ENCODE results near the gene FGFR1OP2.

FGFR1OP2 gene

DNA sequence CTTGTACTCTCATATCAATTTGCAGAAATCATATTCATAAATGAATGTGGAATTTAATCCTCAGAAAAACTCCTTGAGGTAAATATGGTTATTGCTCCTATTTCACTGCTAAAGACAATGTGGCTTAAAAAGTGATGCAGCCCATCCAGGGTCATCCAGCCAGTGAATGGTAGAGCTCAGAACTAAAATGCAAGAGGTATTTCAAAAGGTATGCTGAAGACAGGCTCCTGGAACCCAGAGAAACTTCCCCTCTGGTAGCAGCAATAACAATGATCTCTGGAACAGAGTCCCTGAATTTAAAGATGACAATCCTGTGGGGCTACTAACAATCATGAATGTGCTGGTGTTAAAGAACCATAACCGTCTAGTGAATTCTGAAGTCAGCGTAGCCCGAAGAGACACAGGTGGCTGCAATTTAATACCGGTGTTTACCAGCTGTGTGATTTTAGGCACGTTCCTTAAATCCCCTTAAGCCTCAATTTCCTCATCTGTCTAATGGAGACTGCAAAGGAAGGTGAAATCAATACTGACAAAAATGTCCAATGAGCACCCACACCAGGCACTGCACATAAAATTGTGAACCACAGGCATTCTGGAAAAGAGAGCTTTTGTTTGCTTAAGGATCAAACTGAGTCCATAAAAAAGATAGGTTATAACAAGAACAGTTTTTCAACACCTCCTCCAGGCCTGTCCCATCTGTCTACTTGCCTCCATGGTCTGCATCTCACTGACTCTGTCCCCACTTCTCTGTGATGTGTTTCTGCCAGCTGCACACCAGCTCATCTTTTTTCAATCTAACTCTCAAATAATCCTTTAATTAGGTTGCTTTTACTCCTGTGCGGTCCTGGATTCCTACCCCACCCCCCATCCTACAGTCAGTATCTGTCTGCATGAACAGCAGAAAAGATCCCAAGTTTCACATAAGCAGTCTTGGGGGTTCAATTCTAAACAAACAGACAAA lies 65.4 kb downstream of the FGFR1OP2 start:
- no peak for DNase-seq (ENCODE audit: low read depth)

- DNase-seq (ENCODE audit: low read depth) = no peak
These were observed 67.2 kb downstream of the FGFR1OP2 start for GRCh38 chr12:27005495-27005894.

DNA sequence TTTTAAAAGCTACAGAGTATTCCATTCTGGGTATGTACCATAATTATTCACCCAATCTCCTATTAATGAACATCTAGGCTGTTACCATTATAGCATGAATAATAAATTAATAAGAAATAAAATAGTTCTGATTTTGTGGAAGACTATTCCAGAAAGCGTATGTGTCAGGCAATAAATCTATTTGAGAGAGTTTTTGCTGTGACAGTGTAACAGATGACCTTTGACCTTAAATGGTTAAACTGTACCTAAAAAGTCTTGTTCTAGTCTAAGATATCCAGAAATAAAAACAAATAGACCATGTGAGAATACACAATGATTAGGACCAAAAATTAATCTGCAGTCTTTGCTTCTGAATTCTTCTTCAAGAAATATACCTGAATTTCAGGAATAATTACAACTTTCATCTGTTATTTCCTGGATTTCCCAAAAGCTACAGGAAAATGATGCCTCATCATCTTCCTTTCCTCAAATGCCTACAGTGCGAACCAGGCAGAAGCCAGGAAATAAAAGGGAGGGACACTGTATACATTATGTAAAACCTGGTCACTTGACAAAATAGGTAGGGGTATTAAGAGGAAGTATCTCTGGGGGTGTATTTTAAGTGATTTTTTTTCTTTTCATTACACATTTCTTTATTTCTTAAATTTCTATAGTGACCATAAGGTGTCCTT lies 68.7 kb downstream of the FGFR1OP2 start:
- DNase-seq (ENCODE audit: low read depth) = no peak

DNA sequence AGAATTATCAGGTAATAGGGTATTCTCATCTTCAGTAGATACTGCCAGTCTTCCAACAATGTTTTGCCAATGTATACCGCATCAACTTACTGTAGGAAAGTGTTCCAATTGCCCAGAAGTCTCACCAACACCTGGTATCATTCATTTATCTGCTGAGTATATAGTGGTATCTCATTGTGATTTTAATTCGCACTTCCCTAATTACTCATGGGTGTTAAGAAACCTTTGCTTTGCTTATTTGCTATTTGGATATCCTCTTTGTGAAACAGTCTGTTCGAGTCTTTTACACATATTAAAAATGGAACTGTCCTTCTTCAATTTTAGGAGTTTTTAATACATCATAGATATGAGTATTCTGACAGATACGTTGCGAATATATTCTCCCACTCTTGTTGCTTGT lies 69.8 kb downstream of the FGFR1OP2 start:
- no peak for DNase-seq (ENCODE audit: low read depth)

- DNase-seq (ENCODE audit: low read depth) = no peak
These were observed 71.6 kb downstream of the FGFR1OP2 start for GRCh38 chr12:27009881-27010301.

- no peak for DNase-seq (ENCODE audit: low read depth)
These were observed 74.1 kb downstream of the FGFR1OP2 start for GRCh38 chr12:27012239-27012981.

- DNase-seq (ENCODE audit: low read depth) = no peak
These were observed 74.6 kb downstream of the FGFR1OP2 start for GRCh38 chr12:27012982-27013255.

DNA sequence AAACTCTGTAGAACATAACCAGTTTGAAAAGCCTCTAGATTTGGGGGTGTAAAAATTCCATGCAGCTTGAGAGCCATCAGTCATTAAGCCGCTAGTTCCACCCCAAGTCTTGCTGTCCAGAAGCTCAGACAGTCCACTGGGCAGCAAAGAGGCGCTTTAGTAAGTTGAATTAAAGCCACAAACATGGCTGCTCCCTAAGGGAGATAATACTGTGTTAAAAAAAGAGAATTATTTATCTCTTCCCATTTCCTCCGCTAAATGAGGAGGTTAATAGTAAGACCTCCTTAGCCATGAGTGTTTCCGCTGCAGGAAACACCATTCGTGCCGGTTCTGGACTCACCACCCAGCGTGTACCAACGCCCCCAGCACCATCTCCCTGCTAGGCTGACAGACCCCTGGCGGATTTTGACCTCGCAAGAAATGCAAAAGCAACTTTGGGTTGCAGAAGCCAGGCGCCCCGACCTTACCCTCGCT lies 75.4 kb downstream of the FGFR1OP2 start:
- DNase-seq (ENCODE audit: low read depth) = no peak

DNA sequence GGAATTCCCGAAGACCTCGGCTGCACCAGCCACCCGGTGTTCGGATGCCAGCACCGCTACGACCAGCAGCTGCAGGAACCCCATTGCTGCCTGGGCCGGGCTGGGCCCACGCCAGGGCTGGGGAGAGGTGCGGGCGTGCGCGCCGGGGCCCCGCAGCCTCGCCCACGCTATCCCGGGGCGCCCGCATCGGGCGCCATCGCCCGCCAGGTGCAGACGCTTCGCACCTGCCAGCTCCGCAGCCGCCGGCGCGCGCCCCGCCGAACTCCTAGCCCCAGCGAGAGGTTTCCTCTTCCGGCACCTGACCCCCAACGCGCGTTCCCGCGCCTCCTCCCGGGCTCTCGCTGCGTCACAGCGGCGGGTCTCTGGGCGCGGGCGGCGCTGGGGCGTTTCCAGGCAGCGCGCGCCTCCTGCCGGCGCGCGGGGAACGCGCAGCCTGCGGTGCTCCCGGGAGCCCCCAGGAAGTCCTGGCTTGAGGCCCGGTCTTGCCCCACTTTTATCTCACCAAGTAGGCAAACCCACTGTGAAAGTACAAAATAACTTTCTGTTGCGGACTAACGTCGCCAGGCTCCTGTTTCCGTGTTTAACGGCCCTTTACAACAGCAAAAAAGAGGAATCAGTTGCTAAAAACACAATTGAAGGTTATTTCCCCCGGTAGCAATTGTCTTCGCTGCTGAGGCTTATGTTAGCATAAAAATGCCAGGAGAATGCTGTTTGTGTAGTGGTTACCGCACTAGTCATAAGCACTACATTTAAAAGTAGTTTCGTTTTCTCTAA lies 76.0 kb downstream of the FGFR1OP2 start, which contains the start of gene TM7SF3:
TSS of gene TM7SF3 (minus strand) at position 300 of the 774 bp plus-strand sequence. CDS start at position 84, 216 bp downstream.
- DNase-seq (ENCODE audit: low read depth) = peak; percentile 97

GRCh38 chr12:27014859-27015729 lies 76.8 kb downstream of the FGFR1OP2 start:
- DNase-seq (ENCODE audit: low read depth) = no peak

GRCh38 chr12:27015730-27016076 lies 77.4 kb downstream of the FGFR1OP2 start:
- no peak for DNase-seq (ENCODE audit: low read depth)

Data from activated T-helper 1 cell treated with Interleukin-2 at 50 U/mL for 16 hours (primary cell).